Measurements from ENCODE around the gene SELENOO. TPM values are rescaled to one million over a fixed set of nuclear protein-coding genes. Genes with fewer than 3 reads are reported as not detected.

Gene SELENOO
- total and polyA plus RNA-seq, 2 of the 13 experiments (the other 11 are each of a cell fraction or from before 2014, with no cell fraction given), result 14.4 to 19.0 TPM

DNA sequence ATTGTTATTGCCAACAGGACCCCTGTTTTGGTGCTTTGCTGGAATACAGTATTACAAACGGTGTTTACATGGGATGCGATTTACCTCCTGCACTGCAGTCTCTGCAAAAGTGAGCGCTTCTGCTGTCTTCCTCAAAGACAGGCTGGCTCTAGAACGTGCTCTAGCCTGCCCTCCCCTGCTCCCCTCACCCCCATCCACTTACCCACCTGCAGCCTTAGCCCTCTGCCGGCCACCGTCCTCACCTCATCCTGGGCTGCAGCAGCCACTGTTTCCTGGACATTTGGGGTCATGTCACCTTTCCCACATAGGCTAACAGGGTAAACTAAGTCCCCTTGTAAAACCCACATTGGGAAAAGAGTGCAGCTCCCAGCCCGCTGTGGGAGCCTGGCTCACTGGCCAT, 39.9 kb upstream of the SELENOO start (continued):
- TF ChIP-seq ZBTB7A (CRISPR knock-in tag; IDR thresholded peaks at IDR 0.05) (no peak), ZNF441 (CRISPR knock-in tag; IDR thresholded peaks at IDR 0.05; ENCODE audit: borderline replicate concordance) (no peak), ZNF501 (CRISPR knock-in tag; IDR thresholded peaks at IDR 0.05) (no peak), ZNF331 (CRISPR knock-in tag; IDR thresholded peaks at IDR 0.05) (no peak), NONO (IDR thresholded peaks at IDR 0.05) (no peak), NONO (CRISPR knock-in tag; conservative IDR thresholded peaks at IDR 0.05) (no peak), SSRP1 (CRISPR knock-in tag; IDR thresholded peaks at IDR 0.05) (no peak), ZNF563 (CRISPR knock-in tag; IDR thresholded peaks at IDR 0.05) (no peak), AGO2 (optimal IDR thresholded peaks at IDR 0.05; ENCODE audit: low read depth, low read length) (no peak)
- TF ChIP-seq, protein P1, sequence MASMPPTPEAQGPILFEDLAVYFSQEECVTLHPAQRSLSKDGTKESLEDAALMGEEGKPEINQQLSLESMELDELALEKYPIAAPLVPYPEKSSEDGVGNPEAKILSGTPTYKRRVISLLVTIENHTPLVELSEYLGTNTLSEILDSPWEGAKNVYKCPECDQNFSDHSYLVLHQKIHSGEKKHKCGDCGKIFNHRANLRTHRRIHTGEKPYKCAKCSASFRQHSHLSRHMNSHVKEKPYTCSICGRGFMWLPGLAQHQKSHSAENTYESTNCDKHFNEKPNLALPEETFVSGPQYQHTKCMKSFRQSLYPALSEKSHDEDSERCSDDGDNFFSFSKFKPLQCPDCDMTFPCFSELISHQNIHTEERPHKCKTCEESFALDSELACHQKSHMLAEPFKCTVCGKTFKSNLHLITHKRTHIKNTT (CRISPR knock-in tag; IDR thresholded peaks at IDR 0.05), result no peak
- TF ChIP-seq, protein P2, sequence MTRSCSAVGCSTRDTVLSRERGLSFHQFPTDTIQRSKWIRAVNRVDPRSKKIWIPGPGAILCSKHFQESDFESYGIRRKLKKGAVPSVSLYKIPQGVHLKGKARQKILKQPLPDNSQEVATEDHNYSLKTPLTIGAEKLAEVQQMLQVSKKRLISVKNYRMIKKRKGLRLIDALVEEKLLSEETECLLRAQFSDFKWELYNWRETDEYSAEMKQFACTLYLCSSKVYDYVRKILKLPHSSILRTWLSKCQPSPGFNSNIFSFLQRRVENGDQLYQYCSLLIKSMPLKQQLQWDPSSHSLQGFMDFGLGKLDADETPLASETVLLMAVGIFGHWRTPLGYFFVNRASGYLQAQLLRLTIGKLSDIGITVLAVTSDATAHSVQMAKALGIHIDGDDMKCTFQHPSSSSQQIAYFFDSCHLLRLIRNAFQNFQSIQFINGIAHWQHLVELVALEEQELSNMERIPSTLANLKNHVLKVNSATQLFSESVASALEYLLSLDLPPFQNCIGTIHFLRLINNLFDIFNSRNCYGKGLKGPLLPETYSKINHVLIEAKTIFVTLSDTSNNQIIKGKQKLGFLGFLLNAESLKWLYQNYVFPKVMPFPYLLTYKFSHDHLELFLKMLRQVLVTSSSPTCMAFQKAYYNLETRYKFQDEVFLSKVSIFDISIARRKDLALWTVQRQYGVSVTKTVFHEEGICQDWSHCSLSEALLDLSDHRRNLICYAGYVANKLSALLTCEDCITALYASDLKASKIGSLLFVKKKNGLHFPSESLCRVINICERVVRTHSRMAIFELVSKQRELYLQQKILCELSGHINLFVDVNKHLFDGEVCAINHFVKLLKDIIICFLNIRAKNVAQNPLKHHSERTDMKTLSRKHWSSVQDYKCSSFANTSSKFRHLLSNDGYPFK (CRISPR knock-in tag; IDR thresholded peaks at IDR 0.05; ENCODE audit: borderline replicate concordance), result no peak
- TF ChIP-seq, protein P3, sequence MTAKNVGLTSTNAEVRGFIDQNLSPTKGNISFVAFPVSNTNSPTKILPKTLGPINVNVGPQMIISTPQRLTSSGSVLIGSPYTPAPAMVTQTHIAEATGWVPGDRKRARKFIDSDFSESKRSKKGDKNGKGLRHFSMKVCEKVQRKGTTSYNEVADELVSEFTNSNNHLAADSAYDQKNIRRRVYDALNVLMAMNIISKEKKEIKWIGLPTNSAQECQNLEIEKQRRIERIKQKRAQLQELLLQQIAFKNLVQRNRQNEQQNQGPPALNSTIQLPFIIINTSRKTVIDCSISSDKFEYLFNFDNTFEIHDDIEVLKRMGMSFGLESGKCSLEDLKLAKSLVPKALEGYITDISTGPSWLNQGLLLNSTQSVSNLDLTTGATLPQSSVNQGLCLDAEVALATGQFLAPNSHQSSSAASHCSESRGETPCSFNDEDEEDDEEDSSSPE (CRISPR knock-in tag; IDR thresholded peaks at IDR 0.05), result no peak

All from HepG2 (cell line).